ENCODE data around the gene CARNS1. TPM values are rescaled to one million over a fixed set of nuclear protein-coding genes. Genes with fewer than 3 reads are reported as not detected.

Gene CARNS1
- total RNA-seq, 2 experiments from 2014 or later, result 6.2 to 6.9 TPM

- Mint-ChIP-seq H3K27me3 (peaks cover 23% of the 10 kb centered on the region), H3K9me3 (no peaks in the 10 kb centered on the region), H3K4me1 (ENCODE audit: low read depth) (peaks cover 52% of the 10 kb centered on the region), H3K4me3 (no peak overlapping the region), H3K27ac (no peak overlapping the region), H3K36me3 (ENCODE audit: low read depth) (no peaks in the 10 kb centered on the region)
- POLR2A ChIA-PET, result interaction anchor here (2.1 to 4.6 kb wide), 3 partner anchors 8 to 21 kb away, joined by 6 to 20 read pairs (median 7); partner anchors contain the start of gene RAD9A
- intact Hi-C loops (cut with micrococcal nuclease), result no loop called here
- ATAC-seq (no peak), DNase-seq (no peak)
- no peak for TF ChIP-seq CTCF (IDR thresholded peaks at IDR 0.05)
- CTCF ChIA-PET, result interaction anchor here (1.0 to 30.8 kb wide), 8 partner anchors 8 to 287 kb away, joined by 3 to 883 read pairs (median 5); partner anchors contain the start of gene POLD4
These were observed 45.0 kb upstream of the CARNS1 start for GRCh38 chr11:67370351-67371076.

- Mint-ChIP-seq H3K4me1 (ENCODE audit: low read depth) (peaks cover 56% of the 10 kb centered on the region), H3K4me3 (peak overlapping the region; percentile 56), H3K27me3 (peaks cover 27% of the 10 kb centered on the region), H3K36me3 (ENCODE audit: low read depth) (no peaks in the 10 kb centered on the region), H3K9me3 (no peaks in the 10 kb centered on the region), H3K27ac (no peak overlapping the region)
- TF ChIP-seq CTCF (IDR thresholded peaks at IDR 0.05), result peak; percentile 37
- intact Hi-C loops (cut with micrococcal nuclease), result no loop called here
- DNase-seq (peak; percentile 45), ATAC-seq (peak; percentile 29)
- ChIA-PET CTCF (interaction anchor here (0.7 to 30.8 kb wide), 9 partner anchors 8 to 287 kb away, joined by 3 to 883 read pairs (median 5); partner anchors contain the start of gene POLD4), POLR2A (interaction anchor here (0.6 to 4.6 kb wide), 4 partner anchors 9 to 20 kb away, joined by 3 to 20 read pairs (median 6); partner anchors contain the start of genes POLD4 and RAD9A)
These were observed 44.1 kb upstream of the CARNS1 start for GRCh38 chr11:67371189-67371910.

GRCh38 chr11:67371911-67372320 is 43.6 kb upstream of the CARNS1 start:
- intact Hi-C loops (cut with micrococcal nuclease), result no loop called here
- peaks cover 27% of the 10 kb centered on the region for H3K27me3 Mint-ChIP-seq
- no peaks in the 10 kb centered on the region for H3K36me3 Mint-ChIP-seq (ENCODE audit: low read depth)
- ChIA-PET CTCF (interaction anchor here (0.7 to 30.8 kb wide), 5 partner anchors 10 to 26 kb away, joined by 3 to 883 read pairs (median 31); partner anchors contain the start of gene POLD4), POLR2A (interaction anchor here (0.6 to 4.6 kb wide), 4 partner anchors 9 to 32 kb away, joined by 3 to 20 read pairs (median 8); partner anchors contain the start of genes POLD4 and TBC1D10C)
- DNase-seq, result no peak
- no peak for ATAC-seq
- H3K27ac Mint-ChIP-seq, result no peak overlapping the region
- peak overlapping the region; percentile 56 for H3K4me3 Mint-ChIP-seq
- H3K9me3 Mint-ChIP-seq, result no peaks in the 10 kb centered on the region
- TF ChIP-seq CTCF (IDR thresholded peaks at IDR 0.05), result no peak
- H3K4me1 Mint-ChIP-seq (ENCODE audit: low read depth), result peaks cover 56% of the 10 kb centered on the region

- POLR2A ChIA-PET, result interaction anchor here (1.0 to 4.6 kb wide), 5 partner anchors 10 to 32 kb away, joined by 3 to 20 read pairs (median 8); partner anchors contain the start of genes POLD4 and TBC1D10C
- H3K4me3 Mint-ChIP-seq, result peak overlapping the region; percentile 56
- H3K9me3 Mint-ChIP-seq, result no peaks in the 10 kb centered on the region
- H3K27ac Mint-ChIP-seq, result no peak overlapping the region
- H3K4me1 Mint-ChIP-seq (ENCODE audit: low read depth), result peaks cover 56% of the 10 kb centered on the region
- no peaks in the 10 kb centered on the region for H3K36me3 Mint-ChIP-seq (ENCODE audit: low read depth)
- intact Hi-C loops (cut with micrococcal nuclease), result no loop called here
- DNase-seq, result no peak
- CTCF ChIA-PET, result interaction anchor here (0.7 to 30.8 kb wide), 4 partner anchors 9 to 27 kb away, joined by 3 to 883 read pairs (median 48); partner anchors contain the start of gene POLD4
- peaks cover 27% of the 10 kb centered on the region for H3K27me3 Mint-ChIP-seq
- no peak for ATAC-seq
- no peak for TF ChIP-seq CTCF (IDR thresholded peaks at IDR 0.05)
These were observed 43.0 kb upstream of the CARNS1 start for GRCh38 chr11:67372321-67372992.

Measured in activated CD8-positive, alpha-beta T cell treated with anti-CD3 and anti-CD28 coated beads for 36 hours (primary cell).